Activated CD8-positive, alpha-beta T cell treated with anti-CD3 and anti-CD28 coated beads, Interleukin-2, amount 10 ng/mL, durations not matched to agents 7 days and 5 days (primary cell): Measurements from ENCODE around the gene ZNF648. TPM values are rescaled to one million over a fixed set of nuclear protein-coding genes. Genes with fewer than 3 reads are reported as not detected.

Experiments
- ATAC-seq: fragments of 150-1000 bp; cut with Tn5 transposase; one replicate; pipeline ENCODE4 v1.10.0; 2021; ENCODE audit warnings: moderate library complexity
- CTCF ChIA-PET: fragments of 350-600 bp; sonication (Branson Sonifier 250); formaldehyde crosslinking; loops from one replicate; lab custom pipeline; 2021; ENCODE audit warnings: antibody characterized with exemption; lab: Charles Lee
- POLR2A ChIA-PET: fragments of 350-600 bp; sonication (Branson Sonifier 250); formaldehyde crosslinking; loops from one replicate; lab custom pipeline; 2021; ENCODE audit warnings: antibody characterized with exemption; lab: Charles Lee
- DNase-seq: peaks from one replicate; pipeline ENCODE4 v3.0.0-alpha.2; 2020
- H3K27ac Mint-ChIP-seq: one replicate; pipeline ENCODE4 v1.8.0; 2021; ENCODE audit warnings: mild to moderate bottlenecking, mixed read lengths
- H3K27me3 Mint-ChIP-seq: one replicate; pipeline ENCODE4 v1.8.0; 2021; ENCODE audit warnings: low read depth, mixed read lengths
- H3K36me3 Mint-ChIP-seq: one replicate; pipeline ENCODE4 v1.8.0; 2021; ENCODE audit warnings: low read depth, mixed read lengths
- H3K4me1 Mint-ChIP-seq: one replicate; pipeline ENCODE4 v1.8.0; 2021; ENCODE audit warnings: low read depth, mixed read lengths
- H3K4me3 Mint-ChIP-seq: one replicate; pipeline ENCODE4 v1.8.0; 2021; ENCODE audit warnings: mild to moderate bottlenecking, mixed read lengths
- H3K9me3 Mint-ChIP-seq: one replicate; pipeline ENCODE4 v1.8.0; 2022; ENCODE audit warnings: mixed read lengths; ENCODE audit not compliant: insufficient read depth
- total RNA-seq, 2 experiments: library from RNA; stranded (reverse); gene quantifications; one replicate each; pipeline ENCODE4 v1.2.3, GENCODE V29; 2021

The ZNF648 gene
- total RNA-seq, 2 experiments from 2014 or later: not detected

- ChIA-PET CTCF (interaction anchor here (2.3 to 2.4 kb wide), 2 partner anchors 10 to 52 kb away, joined by 9 to 13 read pairs; no protein-coding TSS in a partner anchor), POLR2A (no interaction called here)
- DNase-seq: no peak
- Mint-ChIP-seq H3K27me3 (peaks cover 15% of the 10 kb centered on the region), H3K36me3 (no peaks in the 10 kb centered on the region), H3K4me3 (no peak overlapping the region), H3K4me1 (peaks cover 41% of the 10 kb centered on the region), H3K9me3 (no peaks in the 10 kb centered on the region), H3K27ac (no peak overlapping the region)
- ATAC-seq: no peak
Measured at GRCh38 chr1:182091083-182091482, 29.6 kb upstream of the ZNF648 start.

DNA sequence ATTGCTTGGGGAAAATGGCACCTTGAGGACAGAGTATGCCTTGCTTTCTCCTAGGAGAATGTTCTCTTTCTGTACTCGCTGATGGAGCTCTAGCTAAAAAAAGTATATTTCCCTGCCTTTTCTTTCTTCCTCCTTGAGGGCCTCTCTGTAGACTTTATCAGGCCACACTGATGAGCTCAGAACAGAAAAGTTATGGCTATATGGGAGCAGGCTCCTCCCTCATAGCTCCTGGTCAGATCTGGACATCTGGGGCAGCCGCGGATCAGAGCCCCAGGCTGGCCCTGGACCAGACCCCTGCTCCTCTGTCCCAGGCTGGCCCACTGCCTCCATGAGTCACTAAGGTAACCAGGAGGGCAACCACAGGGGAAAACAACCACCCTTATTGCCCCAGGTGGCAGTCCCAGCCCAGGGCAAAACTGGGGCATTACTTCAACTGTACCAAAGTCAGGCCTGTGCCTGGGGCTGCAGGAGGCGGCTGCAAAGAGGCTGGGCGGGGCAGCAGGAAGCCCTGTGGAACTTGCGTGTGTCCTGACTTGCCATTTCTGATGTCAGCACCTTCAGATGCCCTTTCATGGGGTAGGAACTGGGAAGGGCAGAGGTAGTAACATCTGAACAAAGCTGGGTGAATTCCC is 26.3 kb upstream of the ZNF648 start:
- H3K27ac Mint-ChIP-seq: peak overlapping the region; percentile 83
- H3K4me3 Mint-ChIP-seq: peak overlapping the region; percentile 32
- ATAC-seq (no peak), DNase-seq (no peak)
- no peaks in the 10 kb centered on the region for H3K36me3 Mint-ChIP-seq
- ChIA-PET POLR2A (interaction anchor here (1.0 kb wide), 1 partner anchor 309 kb away, joined by 4 read pairs; no protein-coding TSS in a partner anchor), CTCF (interaction anchor here (0.6 to 2.9 kb wide), 8 partner anchors 21 to 513 kb away, joined by 3 to 23 read pairs (median 4); partner anchors contain the start of gene GLUL)
- peaks cover 4% of the 10 kb centered on the region for H3K27me3 Mint-ChIP-seq
- peaks cover 59% of the 10 kb centered on the region for H3K4me1 Mint-ChIP-seq
- no peaks in the 10 kb centered on the region for H3K9me3 Mint-ChIP-seq

- peak; percentile 60 for ATAC-seq
- CTCF ChIA-PET: interaction anchor here (0.6 to 2.9 kb wide), 8 partner anchors 22 to 514 kb away, joined by 3 to 23 read pairs (median 4); partner anchors contain the start of gene GLUL
- Mint-ChIP-seq H3K4me3 (peak overlapping the region; percentile 32), H3K9me3 (no peaks in the 10 kb centered on the region), H3K27ac (peak overlapping the region; percentile 83), H3K36me3 (no peaks in the 10 kb centered on the region), H3K27me3 (peaks cover under 1% of the 10 kb centered on the region), H3K4me1 (peaks cover 59% of the 10 kb centered on the region)
- POLR2A ChIA-PET: interaction anchor here (1.0 kb wide), 1 partner anchor 310 kb away, joined by 4 read pairs; no protein-coding TSS in a partner anchor
- DNase-seq: peak; percentile 55
Measured at GRCh38 chr1:182087304-182087703, 25.8 kb upstream of the ZNF648 start.

- Mint-ChIP-seq H3K4me1 (peaks cover 59% of the 10 kb centered on the region), H3K36me3 (no peaks in the 10 kb centered on the region), H3K27me3 (no peaks in the 10 kb centered on the region), H3K4me3 (no peak overlapping the region), H3K9me3 (no peaks in the 10 kb centered on the region), H3K27ac (peak overlapping the region; percentile 83)
- DNase-seq (no peak), ATAC-seq (no peak)
- ChIA-PET POLR2A (interaction anchor here (1.0 kb wide), 1 partner anchor 310 kb away, joined by 4 read pairs; no protein-coding TSS in a partner anchor), CTCF (interaction anchor here (0.9 to 3.2 kb wide), 6 partner anchors 57 to 608 kb away, joined by 3 to 90 read pairs (median 18); no protein-coding TSS in a partner anchor)
Measured at GRCh38 chr1:182086620-182087019, 25.1 kb upstream of the ZNF648 start.

- Mint-ChIP-seq H3K4me1 (peaks cover 59% of the 10 kb centered on the region), H3K4me3 (no peak overlapping the region), H3K9me3 (no peaks in the 10 kb centered on the region), H3K27me3 (no peaks in the 10 kb centered on the region), H3K27ac (no peak overlapping the region), H3K36me3 (no peaks in the 10 kb centered on the region)
- no peak for DNase-seq
- CTCF ChIA-PET: interaction anchor here (0.9 to 3.2 kb wide), 14 partner anchors 9 to 608 kb away, joined by 3 to 90 read pairs (median 6); partner anchors contain the start of gene TEDDM1
- no peak for ATAC-seq
- POLR2A ChIA-PET: no interaction called here
Measured at GRCh38 chr1:182086136-182086535, 24.6 kb upstream of the ZNF648 start.

DNA sequence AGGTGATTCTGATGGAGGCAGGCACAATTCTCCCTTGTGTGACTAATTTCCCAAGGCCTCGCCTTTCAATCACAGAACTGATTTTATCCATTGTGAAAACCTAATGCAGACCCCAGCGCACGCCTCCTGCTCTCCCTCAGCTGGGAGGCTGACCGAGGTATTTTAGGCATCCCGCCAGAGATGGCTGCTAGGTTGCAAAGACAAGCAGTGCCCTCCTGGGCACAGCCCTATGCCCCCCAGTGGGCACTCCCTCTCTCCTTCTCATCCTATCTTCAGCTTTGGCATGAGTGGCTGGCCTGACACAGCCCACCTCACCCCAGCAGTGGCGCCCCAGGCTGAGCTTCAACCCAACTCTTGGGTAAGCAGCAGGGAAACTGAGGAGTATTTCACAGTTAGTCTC is 24.2 kb upstream of the ZNF648 start:
- CTCF ChIA-PET: interaction anchor here (1.0 to 3.2 kb wide), 22 partner anchors 9 to 607 kb away, joined by 3 to 90 read pairs (median 5); partner anchors contain the start of gene TEDDM1
- H3K4me3 Mint-ChIP-seq: no peak overlapping the region
- no peak overlapping the region for H3K27ac Mint-ChIP-seq
- POLR2A ChIA-PET: no interaction called here
- no peaks in the 10 kb centered on the region for H3K9me3 Mint-ChIP-seq
- H3K4me1 Mint-ChIP-seq: peaks cover 59% of the 10 kb centered on the region
- no peaks in the 10 kb centered on the region for H3K36me3 Mint-ChIP-seq
- no peak for ATAC-seq
- DNase-seq: no peak
- H3K27me3 Mint-ChIP-seq: no peaks in the 10 kb centered on the region

DNA sequence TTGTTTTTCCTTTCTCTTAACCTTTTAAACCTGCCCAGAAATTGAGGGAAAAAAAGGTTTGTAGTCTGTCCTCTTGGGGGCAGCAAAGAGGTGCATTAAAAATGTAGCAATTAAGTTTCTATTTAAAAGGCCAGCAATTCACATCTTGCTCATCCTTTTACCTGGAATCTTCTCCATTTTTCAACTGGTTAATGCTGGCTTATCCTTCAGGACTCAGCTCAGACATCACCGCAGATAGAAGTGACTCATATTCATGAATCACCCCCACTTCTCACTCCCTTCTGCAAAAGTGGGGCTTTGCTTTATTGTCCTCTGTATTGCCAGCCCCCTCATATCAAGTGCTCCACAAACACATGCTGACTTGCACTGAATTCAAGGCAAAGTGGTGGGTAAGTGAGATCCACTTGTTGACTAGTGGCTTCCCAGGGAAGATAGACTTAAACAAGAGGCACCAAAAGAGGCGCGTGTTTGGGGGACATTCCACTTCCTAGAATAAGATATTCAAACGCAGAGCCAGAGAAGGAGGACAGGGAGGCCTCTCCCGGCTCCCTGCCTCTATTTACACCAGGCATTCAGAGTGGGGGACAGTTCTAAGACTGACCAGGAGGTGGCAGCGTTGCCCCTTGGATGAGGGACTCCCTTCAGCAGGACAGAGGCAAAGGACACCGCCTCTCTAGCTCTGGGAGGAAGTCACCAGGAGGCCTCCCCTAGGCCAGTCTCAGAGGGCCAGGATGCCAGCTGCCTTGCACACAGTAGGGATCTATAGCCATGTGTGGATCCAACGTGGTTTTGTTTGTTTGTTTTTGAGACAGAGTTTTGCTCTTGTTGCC is 23.2 kb upstream of the ZNF648 start:
- Mint-ChIP-seq H3K4me3 (no peak overlapping the region), H3K9me3 (no peaks in the 10 kb centered on the region), H3K4me1 (peaks cover 54% of the 10 kb centered on the region), H3K27me3 (no peaks in the 10 kb centered on the region), H3K27ac (peak overlapping the region; percentile 70), H3K36me3 (no peaks in the 10 kb centered on the region)
- ATAC-seq (peak; percentile 86), DNase-seq (peak; percentile 89)
- ChIA-PET CTCF (interaction anchor here (0.5 to 3.2 kb wide), 39 partner anchors 8 to 697 kb away, joined by 3 to 90 read pairs (median 4); partner anchors contain the start of genes GLUL and TEDDM1), POLR2A (interaction anchor here (1.0 to 1.4 kb wide), 2 partner anchors 306 to 307 kb away, joined by 3 read pairs; partner anchors contain the start of gene GLUL)

- H3K4me3 Mint-ChIP-seq: no peak overlapping the region
- DNase-seq (no peak), ATAC-seq (no peak)
- ChIA-PET CTCF (interaction anchor here (0.7 to 3.2 kb wide), 13 partner anchors 7 to 698 kb away, joined by 3 to 90 read pairs (median 6); partner anchors contain the start of gene GLUL), POLR2A (interaction anchor here (1.4 kb wide), 1 partner anchor 308 kb away, joined by 3 read pairs; the partner anchor contains the start of gene GLUL)
- no peak overlapping the region for H3K27ac Mint-ChIP-seq
- H3K27me3 Mint-ChIP-seq: no peaks in the 10 kb centered on the region
- peaks cover 47% of the 10 kb centered on the region for H3K4me1 Mint-ChIP-seq
- no peaks in the 10 kb centered on the region for H3K36me3 Mint-ChIP-seq
- H3K9me3 Mint-ChIP-seq: no peaks in the 10 kb centered on the region
Measured at GRCh38 chr1:182083851-182084486, 22.5 kb upstream of the ZNF648 start.

DNA sequence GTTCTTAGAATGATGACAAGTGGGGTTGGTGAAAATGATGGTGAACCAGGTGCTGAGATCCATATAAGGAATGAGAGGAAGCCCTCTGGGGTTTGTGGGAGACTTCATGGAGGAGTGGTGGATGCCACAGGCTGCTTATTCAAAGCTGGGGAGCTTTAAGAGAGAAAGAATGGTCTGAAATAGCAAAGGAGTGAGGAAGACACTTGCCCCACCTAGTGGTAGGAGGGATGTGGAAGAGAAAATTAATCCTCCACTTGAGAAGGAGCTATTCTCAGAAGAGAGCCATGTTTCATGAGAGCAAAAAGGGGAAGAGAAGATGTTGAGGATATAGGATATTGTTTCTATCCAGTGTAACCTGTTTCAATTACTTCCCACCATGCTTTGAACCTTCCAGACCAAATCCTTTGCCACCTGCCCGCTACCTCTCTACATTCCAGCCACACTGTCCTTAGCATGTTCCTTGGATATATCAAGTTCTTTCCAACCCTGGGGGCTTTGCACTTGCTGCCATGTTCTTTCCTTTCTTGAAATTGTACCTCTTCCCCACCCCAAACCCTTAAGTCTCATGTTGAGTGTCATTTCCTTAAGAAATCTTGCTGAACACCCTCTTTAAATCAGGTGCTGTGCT is 19.6 kb upstream of the ZNF648 start:
- Mint-ChIP-seq H3K27ac (no peak overlapping the region), H3K4me1 (peaks cover 18% of the 10 kb centered on the region), H3K36me3 (no peaks in the 10 kb centered on the region), H3K27me3 (no peaks in the 10 kb centered on the region), H3K4me3 (no peak overlapping the region), H3K9me3 (no peaks in the 10 kb centered on the region)
- ChIA-PET POLR2A (no interaction called here), CTCF (interaction anchor here (0.6 to 5.0 kb wide), 58 partner anchors 8 to 608 kb away, joined by 3 to 50 read pairs (median 4); no protein-coding TSS in a partner anchor)
- no peak for ATAC-seq
- DNase-seq: peak; percentile 62

DNA sequence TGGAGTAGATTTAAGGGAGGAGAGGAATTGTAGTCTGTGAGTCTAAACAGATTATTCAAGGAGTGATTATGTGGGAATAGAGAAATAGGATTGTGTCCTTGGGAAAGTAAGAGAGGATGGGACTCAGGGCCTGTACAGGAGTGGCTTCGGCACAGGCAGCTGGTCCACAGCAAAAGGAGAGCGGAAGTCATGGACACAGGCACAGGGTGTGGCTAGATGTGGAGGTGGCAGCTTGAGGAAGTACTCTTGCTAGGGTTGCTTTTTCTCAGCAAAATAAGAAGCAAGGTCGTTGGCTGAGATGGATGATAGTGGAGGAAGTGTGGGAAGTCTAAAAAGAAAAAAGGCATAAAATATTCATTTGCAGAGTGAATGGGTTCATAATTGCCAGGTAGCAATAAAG is 18.5 kb upstream of the ZNF648 start:
- Mint-ChIP-seq H3K27me3 (no peaks in the 10 kb centered on the region), H3K27ac (no peak overlapping the region), H3K9me3 (no peaks in the 10 kb centered on the region), H3K4me3 (no peak overlapping the region), H3K36me3 (no peaks in the 10 kb centered on the region), H3K4me1 (peaks cover 9% of the 10 kb centered on the region)
- DNase-seq (no peak), ATAC-seq (no peak)
- ChIA-PET CTCF (interaction anchor here (0.8 to 5.0 kb wide), 29 partner anchors 9 to 601 kb away, joined by 3 to 50 read pairs (median 6); no protein-coding TSS in a partner anchor), POLR2A (no interaction called here)
